GM18907 (cell line): Measurements from ENCODE around the gene GET4.

Experiments
- ATAC-seq: cut with Tn5 transposase; IDR thresholded peaks from one replicate; pipeline ENCODE4 v1.9.1; 2021; ENCODE audit warnings: mild to moderate bottlenecking, moderate library complexity; ENCODE audit not compliant: unreplicated experiment

GET4 gene

GRCh38 chr7:944744-945143 lies 68.4 kb downstream of the GET4 start:
- ATAC-seq = no peak

DNA sequence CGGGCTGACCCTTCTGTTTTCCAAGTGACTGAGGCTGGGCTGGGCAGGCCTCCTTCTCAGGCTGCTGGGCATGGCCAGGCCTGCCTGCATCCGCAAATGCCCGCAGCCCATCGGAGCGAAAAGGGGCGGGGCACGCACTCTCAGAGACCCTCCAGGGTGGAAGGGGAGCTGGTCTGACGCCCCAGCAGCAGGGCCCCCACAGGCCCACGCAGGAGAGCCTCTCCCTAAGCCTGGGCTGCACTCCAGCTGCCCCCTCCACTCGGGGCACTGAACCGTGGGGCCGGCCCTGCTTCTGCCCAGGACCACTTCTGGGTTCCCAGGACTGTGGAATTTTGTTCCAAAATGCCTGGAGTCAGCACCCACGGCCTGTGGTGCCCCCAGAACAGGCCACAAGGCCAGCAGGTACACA lies 68.8 kb downstream of the GET4 start:
- ATAC-seq = no peak

DNA sequence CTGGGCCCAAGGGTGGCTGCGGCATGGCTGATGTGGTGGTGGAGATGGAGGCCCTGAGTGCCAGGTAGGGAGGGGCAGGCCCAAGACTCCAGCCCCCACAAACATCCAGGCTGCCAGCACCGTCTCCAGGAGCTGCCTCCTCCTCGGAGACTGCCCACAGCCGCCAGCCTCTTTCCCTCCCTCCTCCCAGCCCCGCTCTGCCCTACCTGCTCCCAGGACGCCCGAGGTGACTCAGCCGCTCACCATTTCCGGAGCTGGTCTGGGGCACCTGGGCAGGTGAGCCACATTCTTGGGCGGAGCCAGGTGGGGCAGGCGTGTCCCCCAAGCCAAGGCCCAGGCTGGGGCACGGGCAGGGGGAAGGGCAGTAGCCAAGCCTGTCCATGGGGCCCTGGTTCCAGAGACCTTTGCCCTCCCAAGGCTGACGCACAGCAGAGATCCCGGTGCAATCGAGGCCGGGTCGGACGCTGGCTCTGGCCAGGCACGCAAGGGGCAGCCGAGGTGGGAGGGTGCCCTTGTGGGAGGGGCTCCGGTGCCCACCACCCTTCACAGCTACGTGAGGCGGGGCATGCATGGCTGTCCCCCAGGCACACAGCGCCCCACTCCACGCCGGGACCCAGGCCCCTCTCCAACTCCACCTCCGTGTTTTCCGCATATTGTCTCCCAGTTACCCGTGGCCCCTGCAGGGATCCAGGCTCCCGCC lies 69.4 kb downstream of the GET4 start:
- ATAC-seq = no peak
